Fibroblast of skin of right quadriceps (primary cell): ENCODE data around the gene CRACR2A.

Experiments used
- DNase-seq: peaks from one replicate; pipeline ENCODE4 v3.0.0-alpha.2; 2013

Gene CRACR2A

DNA sequence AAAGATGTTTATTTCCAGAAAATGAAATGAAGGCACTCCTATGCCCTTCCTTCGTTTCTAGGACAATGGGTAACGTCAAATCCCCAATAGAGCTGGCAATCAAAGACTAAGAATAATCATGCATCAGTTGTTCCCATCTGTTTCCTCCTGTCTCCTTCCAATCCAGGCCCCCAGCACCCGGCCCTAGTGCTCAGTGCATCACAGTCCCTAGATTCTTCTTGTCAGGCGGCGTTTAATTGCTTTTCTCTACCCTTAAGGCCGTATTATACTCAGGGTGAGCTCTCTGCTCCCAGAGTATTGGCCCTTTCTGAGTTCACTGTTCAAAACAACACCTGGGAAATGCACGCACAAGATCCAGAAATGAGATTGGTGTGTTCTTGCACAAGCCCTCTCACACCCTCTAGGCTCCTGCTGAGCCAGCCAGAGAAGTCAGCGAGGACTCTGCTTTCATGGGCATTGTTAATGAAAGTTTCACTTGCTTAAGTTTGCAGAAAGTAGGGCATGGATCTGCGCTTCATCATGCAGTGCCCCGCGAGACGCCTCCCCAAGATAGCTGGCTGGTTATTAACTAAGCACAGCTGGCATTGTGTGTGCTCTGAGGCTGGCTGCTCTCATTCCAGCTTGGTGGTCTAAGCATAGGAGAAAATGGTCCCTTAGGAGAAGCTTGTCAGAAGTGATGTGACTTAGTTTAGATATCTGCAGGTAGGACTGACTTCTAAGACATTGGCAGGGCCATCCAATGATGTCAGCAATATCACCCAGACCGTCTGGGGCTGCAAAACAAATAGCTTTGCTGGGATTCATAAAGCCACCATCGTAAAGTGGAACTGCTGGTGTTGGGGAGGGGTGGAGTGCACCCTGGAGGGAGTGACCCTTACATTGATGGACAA, 28.7 kb downstream of the CRACR2A start:
- DNase-seq: no peak

DNA sequence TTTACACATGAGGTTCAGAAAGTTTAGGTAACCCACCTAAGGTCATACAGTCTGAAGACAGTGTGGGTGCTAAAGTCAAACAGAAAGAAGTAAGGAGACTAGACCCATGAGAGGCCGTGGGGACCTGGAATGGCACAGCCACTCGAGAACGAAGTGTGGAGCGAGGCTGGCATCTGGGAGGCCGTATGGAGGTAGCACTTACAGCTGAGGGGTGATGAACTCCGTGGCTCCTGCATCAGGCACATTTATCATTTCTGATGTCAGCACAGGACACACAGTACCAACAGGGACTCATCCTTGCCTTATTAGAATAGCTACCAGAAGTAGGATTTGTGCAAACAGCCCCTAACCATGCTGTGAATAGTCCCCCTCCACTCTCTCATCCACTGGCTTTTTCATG, 30.5 kb downstream of the CRACR2A start:
- DNase-seq: no peak

DNA sequence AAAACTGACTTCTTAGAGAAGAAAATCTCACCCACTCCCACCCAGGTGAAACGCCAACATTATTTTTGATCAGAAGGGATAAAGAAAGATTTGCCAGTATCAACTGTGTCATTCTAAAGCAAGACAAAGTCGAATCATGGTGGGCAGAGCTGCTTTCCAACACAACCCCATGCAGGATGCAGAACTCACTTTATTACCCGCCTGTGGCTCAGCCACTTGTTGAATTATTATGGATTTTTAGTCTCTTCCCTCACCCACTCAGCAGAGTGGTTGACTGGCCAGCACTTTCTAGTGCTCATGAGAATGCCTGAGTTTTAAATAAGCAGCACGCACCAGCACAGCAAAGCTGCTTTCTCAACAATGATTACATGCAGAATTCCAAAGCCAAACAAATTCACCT, 32.1 kb downstream of the CRACR2A start:
- no peak for DNase-seq

DNA sequence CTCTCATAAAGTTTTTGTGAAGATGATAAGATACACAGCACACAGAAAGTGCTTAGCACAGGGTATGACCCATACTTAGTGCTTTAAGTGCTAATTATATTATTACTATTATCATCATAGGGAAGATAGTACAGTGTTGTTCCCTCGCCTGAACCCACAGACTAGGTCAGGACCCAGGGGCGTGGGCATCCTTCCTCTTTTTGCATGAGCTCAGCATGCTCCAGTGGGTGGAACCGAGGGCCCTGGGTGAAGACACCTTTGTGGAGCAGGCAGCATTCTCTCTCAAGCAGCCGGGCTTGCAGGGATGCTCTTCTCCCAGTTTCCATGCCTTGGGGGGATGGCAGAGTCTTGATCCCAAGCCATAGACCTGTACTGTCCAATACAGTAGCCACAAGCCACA, 34.8 kb downstream of the CRACR2A start:
- DNase-seq: no peak

DNA sequence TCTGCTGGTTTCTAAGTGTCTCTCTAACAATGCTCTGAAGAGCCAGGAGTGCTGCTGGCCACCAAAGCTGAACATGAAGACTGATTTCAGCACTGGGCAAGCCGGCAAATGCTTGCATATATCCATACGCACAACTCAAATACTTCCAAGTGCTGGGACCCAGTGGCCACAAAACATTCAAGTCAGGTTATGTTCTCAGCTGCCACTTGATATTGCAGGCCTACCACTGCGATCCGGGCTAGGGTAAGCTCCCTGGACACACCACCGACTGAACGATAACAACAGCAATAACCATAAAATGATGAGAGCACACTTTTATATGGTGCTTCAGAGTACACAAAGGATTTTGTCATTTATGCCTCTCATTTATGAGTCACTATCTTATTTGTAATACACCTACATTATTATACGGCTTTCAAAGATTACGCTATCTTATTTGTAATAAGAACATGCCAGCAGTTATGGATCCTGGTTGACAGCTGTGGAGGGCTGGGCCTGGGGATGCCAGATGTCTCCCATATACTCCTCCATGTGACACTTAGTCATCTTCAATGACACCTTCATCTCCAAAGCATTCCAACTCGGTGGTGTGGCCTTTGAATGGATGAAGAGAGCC, 35.5 kb downstream of the CRACR2A start:
- no peak for DNase-seq

DNA sequence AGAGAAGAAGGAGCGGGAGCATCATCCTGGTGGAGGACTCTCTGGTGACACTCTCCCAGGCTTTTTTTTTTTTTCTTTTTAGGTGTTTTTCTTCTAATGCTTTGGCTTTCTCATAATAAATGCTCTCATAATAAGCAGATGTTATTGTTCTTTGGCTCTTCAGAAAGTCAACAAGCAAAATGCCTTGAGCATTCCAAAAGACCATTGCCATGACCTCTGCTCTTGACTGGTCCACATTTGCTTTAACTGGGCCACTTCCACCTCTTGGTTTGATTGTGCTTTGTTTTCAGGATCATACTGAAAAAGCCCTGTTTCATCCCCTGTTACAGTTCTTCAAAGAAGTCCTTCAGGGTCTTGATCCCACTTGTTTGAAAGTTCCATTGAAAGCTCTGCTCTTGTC, 36.9 kb downstream of the CRACR2A start:
- DNase-seq: no peak

DNA sequence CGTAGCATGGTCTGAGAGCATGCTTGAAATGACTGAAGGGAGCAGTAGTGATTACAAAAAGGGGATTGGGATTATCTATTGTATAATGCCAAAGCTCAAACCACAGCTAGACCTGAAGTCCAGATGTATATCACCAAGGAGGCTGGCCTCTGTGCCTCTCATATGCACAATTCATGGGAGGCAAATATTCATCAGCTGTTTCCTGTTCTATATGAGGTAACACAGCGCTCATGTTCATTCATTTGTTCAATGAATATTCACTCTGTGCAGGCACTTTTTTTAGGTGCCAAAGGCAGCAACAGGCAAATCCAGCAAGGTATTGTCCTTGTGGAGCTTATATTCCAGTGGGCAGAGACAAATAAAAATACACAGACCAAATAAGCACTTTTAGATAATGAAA, 39.0 kb downstream of the CRACR2A start:
- no peak for DNase-seq

DNA sequence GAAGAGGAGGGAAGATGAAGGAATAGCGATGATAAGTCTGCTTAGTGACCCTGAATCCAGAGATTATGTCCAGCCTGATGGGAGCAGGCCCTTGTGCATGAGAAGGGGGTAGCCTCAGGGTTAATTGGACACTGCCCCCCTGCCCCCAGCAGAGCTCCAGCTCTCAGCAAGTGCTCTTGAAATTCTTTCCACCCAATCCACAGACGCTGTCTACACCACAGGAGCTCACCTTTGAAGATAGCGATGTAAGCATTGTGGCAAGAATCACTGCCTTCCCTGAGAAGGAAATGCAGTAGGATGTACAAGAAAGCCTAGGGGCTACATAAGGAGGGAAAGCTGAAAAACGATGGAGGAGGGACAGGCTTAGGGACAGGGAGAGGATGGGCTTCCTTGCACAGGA, 39.4 kb downstream of the CRACR2A start:
- DNase-seq: no peak

DNA sequence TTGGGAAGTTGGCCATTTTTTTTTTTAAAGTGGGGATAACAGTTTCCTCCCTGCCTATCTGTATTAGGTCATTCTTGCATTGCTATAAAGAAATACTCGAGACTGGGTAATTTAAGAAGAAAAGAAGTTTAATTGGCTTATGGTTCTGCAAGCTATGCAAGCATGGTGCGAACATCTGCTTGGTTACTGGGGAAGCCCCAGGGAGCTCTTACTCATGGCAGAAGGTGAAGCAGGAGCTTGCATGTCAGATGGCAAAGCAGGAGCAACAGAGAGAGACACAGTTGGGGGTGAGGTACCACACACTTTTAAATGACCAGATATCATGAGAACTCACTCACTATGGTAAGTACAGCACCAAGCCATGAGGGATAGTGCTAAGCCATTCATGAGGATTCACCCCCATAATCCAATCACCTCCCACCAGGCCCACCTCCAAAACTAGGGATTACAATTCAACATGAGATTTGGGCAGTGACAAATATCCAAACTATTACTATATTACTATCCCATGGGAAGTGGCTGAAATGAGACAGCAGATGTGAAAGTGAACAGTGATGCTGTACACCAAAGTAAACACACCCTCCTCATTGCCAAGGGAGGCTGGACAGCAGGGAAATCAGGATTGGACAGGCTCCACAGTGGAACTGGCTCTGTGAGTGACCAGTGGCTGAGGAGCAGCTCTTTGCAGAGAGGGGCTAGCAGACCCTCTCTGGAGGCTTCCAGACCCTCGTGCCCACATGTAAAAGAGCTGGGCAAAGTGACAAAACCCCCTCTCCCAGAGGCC, 40.5 kb downstream of the CRACR2A start:
- no peak for DNase-seq

DNA sequence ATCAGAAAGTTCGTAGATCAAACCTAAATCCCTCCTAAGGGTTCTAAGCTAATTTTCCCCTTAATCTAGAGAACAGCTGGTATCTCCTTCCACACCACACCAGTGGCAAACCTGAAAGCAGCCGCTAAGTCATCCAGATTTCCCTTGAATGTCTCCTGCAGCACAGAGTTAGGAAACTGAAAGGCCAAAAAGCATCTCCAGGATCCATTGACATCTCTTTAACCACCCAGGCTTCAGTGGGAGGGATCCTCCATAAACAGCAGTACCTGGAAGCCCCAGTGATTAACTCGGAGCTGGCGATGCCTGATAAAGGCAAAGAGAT, 47.6 kb downstream of the CRACR2A start:
- DNase-seq: no peak

DNA sequence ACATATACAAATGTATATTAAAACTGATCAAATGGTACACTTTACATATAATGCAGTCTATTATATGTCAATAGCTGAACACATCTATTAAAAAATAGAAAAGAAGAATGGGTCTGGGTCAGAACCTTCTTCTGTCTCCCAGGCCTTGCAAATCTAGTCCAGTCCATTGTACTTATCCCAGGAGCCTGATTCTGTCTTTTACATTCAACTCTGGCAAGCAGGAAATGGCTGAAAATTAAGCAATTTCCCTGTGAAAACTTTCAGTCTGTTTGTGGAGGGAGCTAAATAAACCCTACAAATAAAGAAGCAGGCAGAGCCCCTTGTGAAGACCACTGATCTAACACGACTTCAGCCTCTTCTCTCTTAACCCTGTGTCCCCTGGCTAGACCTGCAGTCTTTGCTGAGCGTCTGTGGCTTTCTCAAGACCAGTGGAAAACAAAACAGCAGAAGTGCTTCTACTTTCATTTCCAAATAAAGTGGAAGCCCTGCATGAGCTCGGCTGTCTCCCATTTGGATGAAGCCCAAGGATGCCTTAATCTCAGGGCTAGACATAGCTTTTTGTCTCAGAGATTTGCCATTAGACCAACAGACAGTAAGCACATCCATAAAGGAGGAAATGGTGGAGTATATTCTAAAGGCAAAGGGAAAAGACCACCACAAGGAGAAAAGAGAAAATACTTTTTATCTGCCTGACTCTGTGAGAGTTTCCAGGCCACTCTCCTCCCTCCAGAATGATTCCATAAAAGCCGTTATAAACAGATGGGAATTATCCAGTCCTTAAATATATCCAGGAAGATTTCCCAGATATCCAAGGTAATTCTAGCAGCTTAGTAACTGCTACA, 48.2 kb downstream of the CRACR2A start:
- peak; percentile 34 for DNase-seq

DNA sequence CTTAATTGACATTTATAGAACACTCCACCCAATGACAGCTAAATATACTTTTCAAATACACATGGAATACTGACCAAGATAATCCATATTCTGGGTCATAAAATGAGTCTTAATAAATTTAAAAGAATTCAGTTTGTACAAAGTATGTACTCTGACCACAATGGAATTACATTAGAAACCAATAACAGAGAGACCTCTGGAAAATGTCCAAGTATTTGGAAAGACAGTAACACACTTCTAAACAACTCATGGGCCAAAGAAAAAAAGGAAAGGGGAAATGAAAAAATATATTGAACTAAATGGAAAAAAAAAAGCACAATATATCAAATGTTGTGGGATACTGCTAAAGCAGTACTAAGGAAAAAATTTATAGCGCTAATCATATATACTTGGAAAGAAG, 52.0 kb downstream of the CRACR2A start:
- DNase-seq: peak; percentile 80

DNA sequence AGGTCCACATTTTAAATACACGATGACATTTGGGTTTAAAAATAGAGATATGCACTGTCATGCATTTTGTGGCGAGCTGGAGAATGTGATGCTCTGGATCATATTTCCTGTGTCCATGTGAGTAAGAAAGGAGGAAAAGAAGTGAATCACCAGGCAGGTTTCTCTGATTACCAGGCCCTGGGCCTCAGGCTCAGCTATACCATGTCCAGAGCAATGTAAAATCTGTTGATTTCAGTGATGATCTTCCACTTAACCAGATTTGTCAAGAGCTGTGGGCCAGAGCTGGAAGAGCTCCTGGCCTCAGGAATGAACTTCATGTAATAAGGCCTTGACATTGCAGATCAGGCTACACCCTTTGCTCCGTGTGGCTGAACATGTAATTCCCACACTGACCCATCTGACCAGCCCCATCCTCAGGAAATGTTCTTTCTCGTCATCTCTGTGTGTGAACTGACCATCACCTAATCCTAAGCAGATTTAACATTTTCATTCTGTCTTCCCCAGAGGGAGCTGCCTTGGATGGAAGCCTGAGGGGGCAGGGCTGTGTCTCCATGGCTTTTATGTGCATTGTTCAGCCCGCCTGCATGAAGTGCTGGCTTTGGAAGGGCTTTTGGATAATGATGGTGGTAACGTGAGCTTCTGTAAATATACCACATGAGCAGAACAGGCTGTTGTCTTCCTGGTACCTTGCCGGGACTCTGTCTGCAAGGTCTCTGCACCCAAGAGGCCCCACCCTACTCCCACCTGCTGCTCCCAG, 54.5 kb downstream of the CRACR2A start:
- DNase-seq: peak; percentile 96

DNA sequence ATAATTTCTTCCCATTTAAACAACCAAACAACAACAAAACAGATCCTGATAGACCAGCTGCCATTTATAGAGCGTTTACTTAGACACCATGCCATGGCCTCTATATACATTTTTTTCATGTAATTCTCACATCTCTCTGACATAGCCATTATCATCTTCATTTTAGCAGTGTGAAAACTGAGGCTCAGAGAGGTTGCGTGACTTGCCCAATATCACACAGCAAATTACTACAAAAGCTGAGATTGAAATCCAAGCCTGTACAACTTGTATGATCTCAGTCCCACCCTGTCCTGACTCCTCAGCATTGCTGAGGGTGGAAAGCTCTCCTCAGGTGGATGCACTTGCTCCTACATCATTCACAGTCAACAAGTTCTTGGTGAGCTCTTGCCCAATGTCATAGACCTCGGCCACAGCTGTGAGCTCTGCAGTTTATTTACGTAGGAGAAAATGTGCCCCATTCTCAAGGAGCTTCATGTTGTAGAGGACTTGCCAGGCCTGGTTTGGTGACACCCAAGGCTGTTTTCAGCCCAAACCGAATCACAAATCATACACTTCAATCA, 55.5 kb downstream of the CRACR2A start:
- peak; percentile 7 for DNase-seq

DNA sequence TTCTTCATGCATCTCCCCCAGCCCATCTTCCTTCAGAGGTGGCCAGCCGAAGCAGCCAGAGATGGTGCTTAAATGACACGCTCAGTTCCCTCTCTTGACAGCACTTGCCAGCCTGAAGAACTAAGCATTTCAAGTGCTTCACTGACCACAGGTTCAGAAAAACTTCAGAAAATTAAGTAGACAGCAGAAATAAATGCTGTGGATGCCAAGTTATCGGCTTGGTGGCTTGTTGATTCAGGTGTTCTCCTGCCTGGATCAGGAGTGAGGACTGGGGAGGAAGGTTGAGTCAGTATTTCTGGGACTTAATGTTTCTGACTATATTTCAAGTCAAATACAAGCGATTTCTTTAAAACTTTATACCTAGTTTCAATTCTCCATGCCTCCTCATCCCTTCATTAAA, 58.2 kb downstream of the CRACR2A start:
- DNase-seq: no peak

DNA sequence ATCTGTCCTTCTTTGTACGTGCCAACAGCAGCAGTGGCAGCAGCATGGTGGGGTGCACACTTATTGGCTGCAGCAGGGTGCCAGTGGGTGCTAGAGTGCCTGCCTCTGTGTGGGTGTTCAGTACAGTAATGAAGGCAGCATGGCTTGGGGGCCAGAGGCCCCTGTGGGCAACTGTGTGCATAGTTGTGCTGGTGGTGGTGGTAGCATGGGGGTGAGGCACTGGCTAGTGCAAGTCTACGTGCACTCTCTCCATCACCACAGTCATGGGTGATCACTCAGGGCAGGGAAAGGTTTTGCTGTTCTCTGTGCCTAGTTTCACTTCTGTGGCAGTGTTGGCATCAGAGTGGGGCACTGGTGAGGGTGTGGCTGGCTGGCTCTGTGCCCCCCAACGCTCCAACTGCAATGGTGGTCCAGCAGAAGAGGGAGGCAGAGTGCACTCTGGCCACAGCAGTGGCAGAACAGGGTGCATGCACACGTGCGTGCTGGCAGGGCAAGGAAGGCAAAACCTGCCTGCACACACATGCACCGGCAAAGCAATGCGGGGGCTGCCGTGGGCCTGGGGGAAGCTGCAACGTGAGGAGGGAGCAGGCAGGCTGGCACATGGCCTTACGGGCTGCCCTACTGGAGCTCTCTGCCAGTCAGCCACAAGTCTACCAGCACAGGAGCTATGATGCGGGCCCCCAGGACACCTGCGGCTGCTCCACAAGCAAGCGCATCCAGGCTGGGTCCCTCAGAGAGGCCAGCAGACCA, 60.1 kb downstream of the CRACR2A start:
- DNase-seq: no peak

DNA sequence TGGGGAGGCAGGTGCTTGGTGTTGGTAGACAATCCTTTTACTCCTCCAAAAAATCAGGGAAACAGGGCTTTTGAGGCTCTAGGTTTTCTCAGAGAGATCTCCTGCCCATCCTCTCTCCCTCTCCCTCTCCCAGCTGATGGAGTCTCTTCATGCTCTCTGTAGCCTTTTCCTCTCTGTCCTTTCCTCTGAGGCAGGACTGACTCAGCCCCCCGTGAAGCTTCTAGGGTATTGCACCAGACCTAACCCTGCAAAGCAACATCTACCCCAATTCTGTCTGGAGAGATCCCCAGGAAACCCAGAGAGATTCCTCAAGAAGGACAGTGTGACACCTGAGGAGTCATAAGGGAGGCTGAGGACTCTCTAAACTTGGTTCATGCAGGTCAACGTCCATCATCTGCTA, 66.4 kb downstream of the CRACR2A start:
- DNase-seq: no peak

DNA sequence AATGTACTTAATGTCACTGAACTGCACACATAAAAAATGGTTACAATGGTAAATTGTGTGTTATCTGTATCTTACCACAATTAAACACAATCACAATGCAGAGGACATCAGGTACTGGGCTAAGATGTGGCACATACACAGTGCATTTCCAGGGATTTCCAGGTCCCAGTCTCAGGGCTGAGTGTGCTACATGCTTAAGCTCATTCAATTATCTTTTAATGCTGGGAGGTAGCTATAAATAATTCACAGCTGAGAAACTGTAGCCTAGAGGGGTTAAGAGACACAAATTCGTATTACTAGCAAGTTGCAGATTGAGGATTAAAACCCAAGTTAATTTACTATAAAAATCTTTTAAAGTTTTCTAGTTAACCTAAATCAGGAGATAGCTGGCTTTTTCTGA, 67.1 kb downstream of the CRACR2A start:
- DNase-seq: no peak

DNA sequence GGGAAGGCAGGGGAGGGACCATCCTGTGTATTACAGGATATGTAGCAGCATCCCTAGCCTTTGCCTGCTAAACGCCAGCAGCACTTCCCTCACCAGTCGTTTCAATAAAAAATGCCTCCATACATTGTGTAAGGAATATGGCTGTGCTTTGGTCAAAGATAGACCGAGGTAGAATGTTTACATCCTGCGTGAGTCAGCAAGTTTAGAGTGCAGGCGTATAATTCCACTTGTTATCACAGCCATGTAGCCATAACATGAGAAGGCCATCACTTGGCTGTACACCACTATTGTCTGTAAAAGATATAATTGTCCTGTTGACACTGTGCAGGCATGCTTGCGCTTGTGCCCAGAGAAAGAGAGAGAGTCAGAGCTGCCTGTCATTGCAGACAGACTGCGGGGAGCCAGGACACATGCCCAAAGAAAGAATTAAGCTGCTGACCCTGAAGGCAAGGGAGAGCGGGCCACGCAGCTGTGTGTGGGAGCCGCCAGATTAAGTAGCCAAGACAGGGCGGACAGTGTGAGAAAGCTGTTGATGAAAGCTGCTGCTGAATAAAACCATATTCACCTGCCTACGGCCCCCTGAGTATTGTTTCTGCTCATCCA, 68.4 kb downstream of the CRACR2A start:
- no peak for DNase-seq

DNA sequence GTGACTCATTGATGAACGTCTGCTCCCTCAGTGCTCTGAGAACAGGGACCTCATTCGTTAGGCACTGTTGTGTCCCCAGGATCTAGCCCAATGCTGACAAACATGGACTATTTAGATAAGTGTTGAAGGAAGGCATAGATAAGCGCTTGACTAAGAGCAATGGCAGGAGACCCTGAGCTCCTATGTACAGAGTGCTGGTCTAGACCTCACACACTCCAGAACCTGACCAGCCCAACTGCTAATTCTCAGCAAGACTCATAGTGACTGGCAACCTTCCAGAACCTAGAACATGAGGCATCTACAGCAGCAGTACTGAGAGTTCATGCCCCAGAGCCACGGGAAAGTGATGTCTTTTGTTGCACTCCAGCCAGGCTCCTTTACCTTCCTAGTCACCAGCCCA, 69.2 kb downstream of the CRACR2A start:
- DNase-seq: peak; percentile 33

DNA sequence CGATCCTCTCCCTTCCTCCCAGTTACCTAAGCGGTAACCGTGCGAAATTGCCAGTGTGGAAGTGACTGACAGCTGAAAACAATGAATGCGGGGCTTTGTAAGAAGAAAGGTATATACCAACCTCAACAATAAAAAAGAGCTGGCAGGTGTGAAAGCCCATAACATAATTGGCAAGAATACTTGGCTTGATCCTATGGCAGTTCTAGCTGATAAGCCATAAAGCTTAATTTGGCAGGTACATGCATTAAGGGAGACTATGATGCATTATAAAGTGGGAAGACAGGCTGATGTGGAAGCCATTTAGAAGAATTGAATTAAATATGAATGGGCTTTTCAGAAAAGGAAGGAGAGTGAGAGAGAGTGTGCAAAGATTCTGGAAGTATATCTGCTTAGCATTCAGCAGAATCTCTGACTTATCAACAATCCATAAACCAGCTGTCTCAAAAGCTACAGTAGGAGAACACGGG, 71.3 kb downstream of the CRACR2A start:
- no peak for DNase-seq
